ENCODE measurements around the gene MOSPD3.

GRCh38 chr7:100613412-100614175 is 1.3 kb downstream of the MOSPD3 start:
- TF ChIP-seq CTCF (IDR thresholded peaks at IDR 0.05; ENCODE audit: poor library complexity, severe bottlenecking) (no peak), EP300 (conservative IDR thresholded peaks at IDR 0.05; ENCODE audit: poor library complexity, severe bottlenecking) (no peak), REST (IDR thresholded peaks at IDR 0.05; ENCODE audit: borderline replicate concordance) (no peak)
